Measurements from ENCODE around the gene OSBPL9. TPM values are rescaled to one million over a fixed set of nuclear protein-coding genes. Genes with fewer than 3 reads are reported as not detected.

Gene OSBPL9
- total RNA-seq, 1 donor from 2014 or later = 88.3 TPM

GRCh38 chr1:51623025-51623424 lies 6.1 kb downstream of the OSBPL9 start:
- peak overlapping the region; percentile 77 for H3K27ac Mint-ChIP-seq

GRCh38 chr1:51623450-51623849 lies 6.6 kb downstream of the OSBPL9 start:
- peak overlapping the region; percentile 77 for H3K27ac Mint-ChIP-seq
- no peak for DNase-seq (ENCODE audit: extremely low spot score, unreplicated experiment)
- H3K4me3 Mint-ChIP-seq = no peak overlapping the region
- H3K36me3 Mint-ChIP-seq = peaks cover 4% of the 10 kb centered on the region
- H3K27me3 Mint-ChIP-seq = no peaks in the 10 kb centered on the region
- H3K9me3 Mint-ChIP-seq = no peaks in the 10 kb centered on the region
- no peak for TF ChIP-seq CTCF (conservative IDR thresholded peaks at IDR 0.05)
- peaks cover 30% of the 10 kb centered on the region for H3K4me1 Mint-ChIP-seq (ENCODE audit: unreplicated experiment)

More at GRCh38 chr1:51623025-51623424, 6.1 kb downstream of the OSBPL9 start:
- H3K9me3 Mint-ChIP-seq = no peaks in the 10 kb centered on the region
- TF ChIP-seq CTCF (conservative IDR thresholded peaks at IDR 0.05) = no peak
- no peak for DNase-seq (ENCODE audit: extremely low spot score, unreplicated experiment)
- H3K4me1 Mint-ChIP-seq (ENCODE audit: unreplicated experiment) = peaks cover 30% of the 10 kb centered on the region
- H3K4me3 Mint-ChIP-seq = peak overlapping the region; percentile 3
- peaks cover 4% of the 10 kb centered on the region for H3K36me3 Mint-ChIP-seq
- H3K27me3 Mint-ChIP-seq = no peaks in the 10 kb centered on the region

- Mint-ChIP-seq H3K36me3 (peaks cover 8% of the 10 kb centered on the region), H3K27ac (peak overlapping the region; percentile 50), H3K4me3 (no peak overlapping the region), H3K9me3 (no peaks in the 10 kb centered on the region), H3K4me1 (ENCODE audit: unreplicated experiment) (peaks cover 31% of the 10 kb centered on the region), H3K27me3 (no peaks in the 10 kb centered on the region)
- DNase-seq (ENCODE audit: extremely low spot score, unreplicated experiment) = no peak
- TF ChIP-seq CTCF (conservative IDR thresholded peaks at IDR 0.05) = no peak
Observed at GRCh38 chr1:51624855-51625254, 8.0 kb downstream of the OSBPL9 start.

- Mint-ChIP-seq H3K4me1 (ENCODE audit: unreplicated experiment) (peaks cover 13% of the 10 kb centered on the region), H3K9me3 (no peaks in the 10 kb centered on the region), H3K4me3 (no peak overlapping the region), H3K36me3 (peaks cover 8% of the 10 kb centered on the region), H3K27me3 (no peaks in the 10 kb centered on the region), H3K27ac (no peak overlapping the region)
- DNase-seq (ENCODE audit: extremely low spot score, unreplicated experiment) = no peak
- TF ChIP-seq CTCF (conservative IDR thresholded peaks at IDR 0.05) = peak; percentile 59
Observed at GRCh38 chr1:51627672-51628071, 10.8 kb downstream of the OSBPL9 start.

GRCh38 chr1:51628715-51629590 lies 12.1 kb downstream of the OSBPL9 start:
- H3K4me1 Mint-ChIP-seq (ENCODE audit: unreplicated experiment) = peaks cover 7% of the 10 kb centered on the region
- H3K36me3 Mint-ChIP-seq = peaks cover 4% of the 10 kb centered on the region
- peak overlapping the region; percentile 85 for H3K27ac Mint-ChIP-seq
- no peaks in the 10 kb centered on the region for H3K9me3 Mint-ChIP-seq
- H3K4me3 Mint-ChIP-seq = peak overlapping the region; percentile 45
- no peak for TF ChIP-seq CTCF (conservative IDR thresholded peaks at IDR 0.05)
- no peak for DNase-seq (ENCODE audit: extremely low spot score, unreplicated experiment)
- H3K27me3 Mint-ChIP-seq = no peaks in the 10 kb centered on the region

All from type B pancreatic cell (in vitro differentiated cells).